GM10248 (cell line): ENCODE measurements around the gene HPGDS.
"Not testable (repeated sequence)": the region's sequence is repeated elsewhere in the genome, so short reads cannot be mapped to it uniquely, and the experiment has no call there.

ENCODE experiments used
- CTCF ChIA-PET: fragments of 300-600 bp; sonication (Branson Sonifier 250); formaldehyde crosslinking; extraction: SDS; loops from one replicate; lab custom pipeline; 2021; ENCODE audit warnings: antibody characterized with exemption; lab: Yijun Ruan, JAX
- POLR2A ChIA-PET: fragments of 350-650 bp; sonication (Branson Sonifier 250); formaldehyde crosslinking; extraction: SDS; loops from one replicate; lab custom pipeline; 2020; ENCODE audit warnings: antibody characterized with exemption; lab: Yijun Ruan, JAX
- DNase-seq: peaks from one replicate; pipeline ENCODE4 v3.0.0; 2012; ENCODE audit errors: extremely low spot score
- CTCF ChIP-seq: IDR thresholded peaks from 2 replicates; pipeline ENCODE4 v1.5.1; 2012; ENCODE audit warnings: mild to moderate bottlenecking, low read depth; ENCODE audit errors: extremely low read depth, missing control alignments, control extremely low read depth

The HPGDS gene

GRCh38 chr4:94344457-94344856, 1.8 kb upstream of the HPGDS start:
- TF ChIP-seq CTCF = no peak
- no peak for DNase-seq
- CTCF ChIA-PET = interaction anchor here (0.5 to 1.3 kb wide), 5 partner anchors 10 to 51 kb away, joined by 3 to 5 read pairs (median 3); no protein-coding TSS in a partner anchor
- POLR2A ChIA-PET = no interaction called here

- CTCF ChIA-PET = interaction anchor here (1.0 kb wide), 2 partner anchors 10 to 18 kb away, joined by 3 read pairs; no protein-coding TSS in a partner anchor
These were observed 910 bp downstream of the HPGDS start for GRCh38 chr4:94341481-94342370.

GRCh38 chr4:94339779-94340178, 2.9 kb downstream of the HPGDS start:
- CTCF ChIA-PET = interaction anchor here (0.9 to 1.3 kb wide), 3 partner anchors 10 to 32 kb away, joined by 3 to 5 read pairs (median 5); no protein-coding TSS in a partner anchor
- TF ChIP-seq CTCF = no peak
- DNase-seq = no peak
- POLR2A ChIA-PET = no interaction called here

More at GRCh38 chr4:94341481-94342370, 910 bp downstream of the HPGDS start:
- POLR2A ChIA-PET = no interaction called here
- no peak for DNase-seq
- TF ChIP-seq CTCF = no peak

GRCh38 chr4:94338681-94339351, 3.8 kb downstream of the HPGDS start:
- CTCF ChIA-PET = interaction anchor here (0.9 to 1.3 kb wide), 3 partner anchors 11 to 33 kb away, joined by 3 to 5 read pairs (median 5); no protein-coding TSS in a partner anchor
- POLR2A ChIA-PET = interaction anchor here (0.7 kb wide), 1 partner anchor 32 kb away, joined by 3 read pairs; no protein-coding TSS in a partner anchor
- TF ChIP-seq CTCF = no peak
- DNase-seq = no peak

GRCh38 chr4:94336791-94337190, 5.8 kb downstream of the HPGDS start:
- CTCF ChIA-PET, POLR2A ChIA-PET, DNase-seq: not testable (repeated sequence)

- POLR2A ChIA-PET = no interaction called here
- no peak for TF ChIP-seq CTCF
- no peak for DNase-seq
- CTCF ChIA-PET = no interaction called here
These were observed 6.3 kb downstream of the HPGDS start for GRCh38 chr4:94336303-94336702.
